Testis (tissue), 3 donors: Measurements from ENCODE around the gene STIM2. TPM values are rescaled to one million over a fixed set of nuclear protein-coding genes. Genes with fewer than 3 reads are reported as not detected.
"Not testable (repeated sequence)": the region's sequence is repeated elsewhere in the genome, so short reads cannot be mapped to it uniquely, and the experiment has no call there.

Experiments used
- DNase-seq: peaks from one replicate; pipeline ENCODE4 v3.0.0-alpha.2; 2019
- H3K27ac ChIP-seq, 2 donors: fragments of 200-600 bp; sonication (generic); one replicate each; pipeline ENCODE4 v1.5.1; 2019
- H3K27me3 ChIP-seq: fragments of 200-600 bp; sonication (generic); one replicate; pipeline ENCODE4 v1.5.1; 2019
- H3K36me3 ChIP-seq: fragments of 200-600 bp; sonication (generic); one replicate; pipeline ENCODE4 v1.5.1; 2017; ENCODE audit warnings: low read depth; ENCODE audit errors: missing control alignments
- H3K4me1 ChIP-seq: fragments of 200-600 bp; sonication (generic); one replicate; pipeline ENCODE4 v1.5.1; 2019
- H3K4me3 ChIP-seq, 2 donors: fragments of 200-600 bp; sonication (generic); one replicate each; pipeline ENCODE4 v1.5.1; 2017 to 2019
- H3K9me3 ChIP-seq: fragments of 200-600 bp; sonication (generic); one replicate; pipeline ENCODE4 v1.5.1; 2017
- CTCF ChIP-seq, 3 experiments: fragments of 450-650 bp in 2 of 3; fragments of 200-600 bp in 1 of 3; sonication (generic) in 1 of 3; IDR thresholded peaks; one replicate each; pipeline ENCODE4 v1.5.1; 2016 to 2019; ENCODE audit warnings: antibody characterized with exemption in 3 of 3, mild to moderate bottlenecking in 2 of 3, moderate library complexity in 1 of 3
- POLR2A ChIP-seq: fragments of 450-650 bp; IDR thresholded peaks from one replicate; pipeline ENCODE4 v1.6.1; 2017; ENCODE audit warnings: antibody characterized with exemption, mild to moderate bottlenecking, moderate library complexity
- WGBS, 2 donors: methylation state at CpG; one replicate each; pipeline ENCODE4 v1.1.5; 2018; 5-methylcytosine and 5-hydroxymethylcytosine counted together
- intact Hi-C: fragments of 100-400 bp; cut with DNase I; formaldehyde crosslinking; loops from one replicate; pipeline ENCODE4 v1.15.1; 2023; ENCODE audit warnings: low total_unique reads
- polyA plus RNA-seq: library from polyadenylated mRNA; stranded (reverse); fragments of 350-450 nt; fragmentation: Illumina TruSeq; extraction: RNeasy Lipid Tissue Mini Kit (QIAGEN cat#74804); gene quantifications from one replicate; pipeline ENCODE4 v1.2.3, GENCODE V29; 2014; ENCODE audit warnings: low read depth, low replicate concordance; ENCODE audit not compliant: insufficient read depth
- total RNA-seq, 2 donors: library from RNA; depleted of rRNA; stranded (reverse); fragments of >200 nt; gene quantifications; one replicate each; pipeline ENCODE4 v1.2.3, GENCODE V29; 2016

STIM2 gene
- total and polyA plus RNA-seq, 3 donors from 2014 or later, result 14.3 to 35.0 (median 29.4) TPM

DNA sequence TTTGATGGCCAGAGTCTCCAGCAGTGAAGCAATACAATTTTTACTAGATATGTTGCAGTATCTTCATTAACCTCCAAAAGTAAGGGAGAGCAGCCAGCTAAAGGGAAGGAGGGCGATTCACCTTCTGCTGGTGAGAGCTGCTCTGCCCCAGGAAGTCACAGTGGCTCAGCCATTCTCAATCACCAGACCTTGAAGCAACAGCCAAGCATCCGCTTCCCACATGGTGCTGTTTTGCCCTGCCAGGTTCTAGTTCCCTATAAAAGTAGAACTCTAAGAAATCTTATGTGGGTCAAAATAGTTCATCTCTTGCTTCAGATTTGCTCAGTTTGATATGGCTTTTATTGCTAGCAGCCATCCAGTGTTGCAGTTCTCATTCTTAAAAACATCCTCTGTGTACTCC, 166.8 kb downstream of the STIM2 start:
- Histone ChIP-seq H3K27ac (no peak overlapping the region), H3K4me3 (no peak overlapping the region), H3K27me3 (no peaks in the 10 kb centered on the region), H3K4me1 (no peaks in the 10 kb centered on the region), H3K36me3 (no peaks in the 10 kb centered on the region), H3K9me3 (no peaks in the 10 kb centered on the region)
- TF ChIP-seq CTCF (IDR thresholded peaks at IDR 0.05) (no peak), POLR2A (no peak)
- intact Hi-C loops, result no loop called here
- DNase-seq, result no peak
- WGBS, 2 donors, result 63 to 79% methylated on average over 2 of the region's 2 CpGs

GRCh38 chr4:27035127-27035526, 174.5 kb downstream of the STIM2 start:
- H3K27ac ChIP-seq, H3K4me1 ChIP-seq, DNase-seq, H3K9me3 ChIP-seq, H3K4me3 ChIP-seq, H3K27me3 ChIP-seq, intact Hi-C loops, H3K36me3 ChIP-seq: not testable (repeated sequence)
- 33 to 96% methylated on average over 3 of the region's 3 CpGs for WGBS, 2 donors

DNA sequence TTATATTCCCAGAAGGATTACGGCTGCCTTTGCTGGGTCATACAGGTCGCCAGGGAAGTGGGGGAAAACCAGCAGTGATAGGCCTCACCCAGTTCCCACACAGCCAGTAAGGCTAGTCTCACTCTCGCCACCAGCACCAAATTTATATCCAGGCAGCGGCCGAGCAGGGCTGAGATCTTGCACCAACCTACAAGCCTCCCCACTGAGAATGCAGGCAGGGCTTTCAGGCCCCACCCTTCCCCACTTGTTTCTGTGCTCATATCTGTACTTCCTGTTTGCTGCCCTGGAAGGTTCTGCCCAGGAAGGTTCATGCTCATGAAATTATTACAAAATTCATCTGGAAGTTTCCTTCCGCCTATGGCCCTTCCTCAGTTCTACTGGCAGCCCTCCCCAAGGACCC, 179.7 kb downstream of the STIM2 start:
- no peaks in the 10 kb centered on the region for H3K9me3 ChIP-seq
- H3K4me1 ChIP-seq, result no peaks in the 10 kb centered on the region
- intact Hi-C loops, result no loop called here
- no peak for DNase-seq
- H3K4me3 ChIP-seq, result no peak overlapping the region
- H3K27me3 ChIP-seq, result no peaks in the 10 kb centered on the region
- 80 to 90% methylated on average over 6 of the region's 6 CpGs for WGBS, 2 donors
- no peak overlapping the region for H3K27ac ChIP-seq
- TF ChIP-seq CTCF (IDR thresholded peaks at IDR 0.05) (no peak), POLR2A (no peak)
- no peaks in the 10 kb centered on the region for H3K36me3 ChIP-seq

DNA sequence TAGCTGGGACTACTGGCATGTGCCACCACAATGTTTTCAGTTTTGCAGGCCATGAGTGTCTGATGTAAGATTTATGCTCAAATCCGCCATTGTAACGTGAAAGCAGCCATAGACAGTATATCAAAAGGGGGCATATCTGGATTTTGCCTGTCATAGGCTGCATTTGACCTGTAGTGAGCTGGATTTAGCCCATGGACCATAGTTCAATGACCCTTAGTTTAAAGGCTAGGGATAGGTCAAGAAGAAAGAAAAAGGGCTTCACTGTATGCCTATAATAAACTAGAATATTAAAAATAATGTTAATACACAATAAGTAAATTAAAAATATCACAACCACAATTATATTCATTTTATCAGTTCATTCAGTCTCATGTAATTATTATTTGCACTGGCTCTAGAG, 181.8 kb downstream of the STIM2 start:
- Histone ChIP-seq H3K36me3 (no peaks in the 10 kb centered on the region), H3K27me3 (no peaks in the 10 kb centered on the region), H3K9me3 (no peaks in the 10 kb centered on the region), H3K27ac (no peak overlapping the region), H3K4me3 (no peak overlapping the region), H3K4me1 (no peaks in the 10 kb centered on the region)
- 93 to 100% methylated on average over 2 of the region's 2 CpGs for WGBS, 2 donors
- TF ChIP-seq CTCF (IDR thresholded peaks at IDR 0.05), result no peak
- TF ChIP-seq POLR2A, result no peak
- no peak for DNase-seq
- intact Hi-C loops, result no loop called here

- no peak for DNase-seq
- Histone ChIP-seq H3K36me3 (no peaks in the 10 kb centered on the region), H3K9me3 (no peaks in the 10 kb centered on the region), H3K27ac (no peak overlapping the region), H3K4me3 (no peak overlapping the region), H3K27me3 (no peaks in the 10 kb centered on the region), H3K4me1 (no peaks in the 10 kb centered on the region)
- WGBS, 2 donors, result 76 to 87% methylated on average over 1 of the region's 1 CpG
- intact Hi-C loops, result no loop called here
- TF ChIP-seq POLR2A (no peak), CTCF (IDR thresholded peaks at IDR 0.05) (no peak)
These were observed 182.6 kb downstream of the STIM2 start for GRCh38 chr4:27043200-27043599.
